ENCODE data around the gene TMEM203. TPM values are rescaled to one million over a fixed set of nuclear protein-coding genes. Genes with fewer than 3 reads are reported as not detected.

TMEM203 gene
- total and polyA plus RNA-seq, 4 donors: 21.5 to 27.5 (median 25.8) TPM

DNA sequence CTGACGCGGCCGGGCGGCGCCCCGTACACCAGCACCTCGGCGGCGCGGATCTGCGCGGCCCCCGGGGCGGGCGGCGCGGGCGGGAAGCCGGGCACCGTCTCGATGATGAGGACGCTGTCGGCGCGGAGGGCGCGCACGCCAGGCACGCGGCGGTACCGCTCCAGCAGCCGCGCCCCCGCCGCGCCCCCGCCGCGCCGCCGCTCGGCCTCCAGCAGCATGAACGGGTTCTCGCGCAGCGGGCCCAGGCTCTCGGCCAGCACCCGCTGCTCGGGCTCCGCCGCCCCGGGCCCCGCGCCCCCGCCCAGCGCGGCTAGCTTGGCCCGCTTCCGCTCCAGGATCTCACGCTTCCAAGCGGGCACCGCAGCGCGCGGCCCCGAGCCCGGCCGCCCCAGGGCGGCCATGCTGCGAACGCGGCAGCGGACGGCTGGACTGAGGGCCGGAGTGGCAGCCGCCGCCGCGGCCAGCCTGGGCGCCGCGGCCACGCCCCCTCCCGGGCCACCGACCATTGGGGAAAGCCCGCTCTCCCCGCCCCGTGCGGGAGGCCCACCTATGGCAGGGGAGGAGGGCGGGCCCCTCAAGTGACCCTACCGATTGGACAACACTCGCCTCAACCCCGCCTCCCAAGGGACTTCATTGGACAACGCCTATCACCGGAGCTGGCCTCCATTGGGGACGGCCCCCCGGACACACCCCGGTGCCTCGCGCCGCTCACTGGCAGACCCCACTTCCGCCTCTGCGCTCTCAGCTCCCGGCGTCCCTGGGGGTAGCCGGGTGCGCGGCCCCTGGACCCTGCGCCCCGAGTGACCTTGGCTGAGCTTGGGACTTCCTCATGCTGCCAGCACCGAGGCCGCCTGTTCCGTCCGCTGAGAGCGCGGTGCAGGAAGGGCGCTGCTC is 4.9 kb downstream of the TMEM203 start, which contains the start of gene TPRN:
TPRN (minus strand) TSS at position 431 of the 894 bp plus-strand sequence; CDS start at position 401, 30 bp downstream.
- Histone ChIP-seq H3K27me3 (ENCODE audit: control insufficient read depth in 1 of 2, insufficient read depth in 2 of 2, low read length in 1 of 2) (no peaks in the 10 kb centered on the region), H3K36me3 (ENCODE audit: control insufficient read depth in 1 of 2, insufficient read depth in 2 of 2, low read length in 1 of 2) (no peaks in the 10 kb centered on the region), H3K4me1 (ENCODE audit: control insufficient read depth in 1 of 2, insufficient read depth in 2 of 2, low read length in 2 of 2) (peaks cover 1 to 3% of the 10 kb centered on the region in 2 donors), H3K4me3 (ENCODE audit: low read length in 2 of 2) (peak within 1 kb of the TSS; percentile 69 to 74), H3K27ac (ENCODE audit: low read depth in 1 of 2, low read length in 2 of 2) (peak within 1 kb of the TSS in 1 of 2 donors; percentile 35), H3K9me3 (ENCODE audit: control insufficient read depth, low read length) (no peaks in the 10 kb centered on the region)
- 0 to 1% methylated on average over 82 to 118 of the region's 118 CpGs for WGBS, 2 donors
- DNase-seq: peak; percentile 99 to 100
- ATAC-seq (ENCODE audit: low FRiP score): peak; percentile 99
- intact Hi-C loops (cut with DNase I): no loop called here

DNA sequence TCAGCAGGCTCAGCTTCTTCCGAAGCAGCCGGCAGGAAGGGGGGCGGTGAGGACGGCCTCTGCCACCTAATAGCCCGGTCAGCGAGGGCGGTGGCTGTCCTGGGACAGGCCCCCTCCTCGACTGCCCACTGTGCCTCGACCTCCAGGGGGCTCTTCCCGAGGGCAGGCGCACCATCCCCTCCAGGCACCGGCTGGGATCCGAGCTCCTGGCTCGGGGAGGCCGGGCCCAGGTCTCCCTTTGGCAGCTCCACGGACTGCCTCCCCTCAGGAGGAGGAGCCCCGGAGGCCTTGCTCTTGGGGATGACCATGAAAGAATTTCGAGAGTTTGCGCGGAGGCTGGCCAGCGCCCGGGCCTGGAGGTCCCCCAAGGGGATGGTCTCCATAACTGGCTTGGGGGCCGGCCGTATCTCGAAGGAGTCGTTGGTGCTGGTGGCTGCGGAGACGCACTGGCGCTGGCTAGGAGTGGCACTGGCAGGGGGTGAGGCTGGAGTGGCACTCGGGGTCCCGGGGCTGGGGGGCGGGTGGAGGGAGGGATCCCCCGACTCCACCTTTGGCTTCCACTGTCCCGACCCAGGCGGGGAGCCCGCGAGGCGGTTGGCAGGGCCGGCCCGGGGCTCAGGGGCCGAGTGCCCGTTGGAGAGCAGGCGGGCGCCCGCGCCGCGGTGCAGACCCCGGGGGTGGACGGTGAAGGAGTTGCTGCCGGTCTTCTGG is 5.9 kb downstream of the TMEM203 start:
- no peak for ATAC-seq (ENCODE audit: low FRiP score)
- H3K27me3 ChIP-seq (ENCODE audit: control insufficient read depth in 1 of 2, insufficient read depth in 2 of 2, low read length in 1 of 2): no peaks in the 10 kb centered on the region
- no peak overlapping the region for H3K27ac ChIP-seq (ENCODE audit: low read depth in 1 of 2, low read length in 2 of 2)
- no peak for DNase-seq
- intact Hi-C loops (cut with DNase I): no loop called here
- H3K4me3 ChIP-seq (ENCODE audit: low read length in 2 of 2): peak overlapping the region; percentile 8 to 69
- H3K36me3 ChIP-seq (ENCODE audit: control insufficient read depth in 1 of 2, insufficient read depth in 2 of 2, low read length in 1 of 2): no peaks in the 10 kb centered on the region
- H3K9me3 ChIP-seq (ENCODE audit: control insufficient read depth, low read length): no peaks in the 10 kb centered on the region
- peaks cover 1 to 3% of the 10 kb centered on the region in 2 donors for H3K4me1 ChIP-seq (ENCODE audit: control insufficient read depth in 1 of 2, insufficient read depth in 2 of 2, low read length in 2 of 2)
- WGBS, 2 donors: 5 to 6% methylated on average over 38 to 51 of the region's 51 CpGs

DNA sequence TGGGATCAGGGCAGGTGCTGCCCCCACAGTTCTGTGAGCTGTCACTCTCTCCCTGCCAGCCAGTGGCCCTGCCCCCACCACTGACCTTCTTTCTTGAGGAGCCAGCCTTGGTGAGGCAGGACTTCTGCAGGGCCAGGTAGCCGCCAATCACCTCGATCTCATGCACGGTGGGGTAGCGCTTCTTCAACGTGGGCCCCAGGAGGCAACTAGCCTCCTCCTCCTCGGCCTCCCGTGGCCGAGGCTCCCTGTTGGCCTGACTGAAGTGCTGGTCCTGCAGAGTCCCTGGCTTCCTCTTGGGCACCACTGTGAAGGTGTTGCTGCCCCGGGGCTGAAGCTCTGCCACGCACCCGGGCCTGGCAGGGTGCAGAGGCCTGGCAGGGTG is 6.6 kb downstream of the TMEM203 start:
- ATAC-seq (ENCODE audit: low FRiP score) (no peak), DNase-seq (no peak)
- intact Hi-C loops (cut with DNase I): no loop called here
- no peak overlapping the region for H3K4me3 ChIP-seq (ENCODE audit: low read length in 2 of 2)
- no peak overlapping the region for H3K27ac ChIP-seq (ENCODE audit: low read depth in 1 of 2, low read length in 2 of 2)
- peaks cover 1 to 3% of the 10 kb centered on the region in 2 donors for H3K4me1 ChIP-seq (ENCODE audit: control insufficient read depth in 1 of 2, insufficient read depth in 2 of 2, low read length in 2 of 2)
- no peaks in the 10 kb centered on the region for H3K27me3 ChIP-seq (ENCODE audit: control insufficient read depth in 1 of 2, insufficient read depth in 2 of 2, low read length in 1 of 2)
- WGBS, 2 donors: 70 to 77% methylated on average over 11 of the region's 11 CpGs
- no peaks in the 10 kb centered on the region for H3K9me3 ChIP-seq (ENCODE audit: control insufficient read depth, low read length)
- H3K36me3 ChIP-seq (ENCODE audit: control insufficient read depth in 1 of 2, insufficient read depth in 2 of 2, low read length in 1 of 2): no peaks in the 10 kb centered on the region

DNA sequence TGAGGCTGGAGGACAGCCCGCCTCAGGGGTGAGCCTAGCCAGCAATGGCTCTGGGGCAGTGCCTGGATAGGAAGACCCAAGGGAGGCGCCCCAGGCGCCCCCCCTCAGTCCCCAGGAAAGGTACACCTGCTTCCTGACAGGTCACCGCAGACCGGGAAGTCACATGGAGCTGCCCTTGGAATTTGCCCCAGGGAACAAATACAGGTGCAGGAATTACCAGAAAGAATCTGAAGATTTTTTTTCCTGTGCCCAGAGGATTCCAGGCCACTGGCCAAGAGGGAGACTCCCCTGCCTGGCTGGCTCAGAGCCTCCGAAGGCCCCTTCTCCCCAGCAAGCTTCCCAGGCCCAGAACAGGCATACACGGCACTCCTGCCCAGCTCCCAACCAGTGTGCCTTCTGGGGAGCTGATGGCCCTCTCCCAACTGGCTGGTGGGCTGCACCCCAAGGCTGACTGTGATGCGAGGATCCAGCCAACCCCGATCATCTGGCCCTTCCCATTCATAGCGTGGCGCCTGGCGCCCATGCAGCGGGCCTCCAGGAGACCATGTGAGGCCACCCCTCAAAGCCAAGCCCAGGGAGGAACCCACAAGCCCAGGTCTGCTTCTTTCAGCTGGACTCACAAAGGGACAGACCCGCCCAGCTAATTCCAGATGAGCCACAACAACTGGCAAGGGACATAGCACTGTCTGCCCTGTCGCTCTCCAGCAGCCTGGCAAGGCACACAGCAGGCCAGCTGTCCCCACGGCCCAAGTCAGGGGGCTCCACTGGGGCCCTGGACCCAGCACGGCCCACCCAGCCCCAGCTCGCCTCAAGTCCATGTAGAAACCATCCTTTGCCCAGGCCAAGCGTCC is 7.2 kb downstream of the TMEM203 start:
- DNase-seq: no peak
- Histone ChIP-seq H3K27ac (ENCODE audit: low read depth in 1 of 2, low read length in 2 of 2) (no peak overlapping the region), H3K9me3 (ENCODE audit: control insufficient read depth, low read length) (no peaks in the 10 kb centered on the region), H3K36me3 (ENCODE audit: control insufficient read depth in 1 of 2, insufficient read depth in 2 of 2, low read length in 1 of 2) (no peaks in the 10 kb centered on the region), H3K4me3 (ENCODE audit: low read length in 2 of 2) (no peak overlapping the region), H3K27me3 (ENCODE audit: control insufficient read depth in 1 of 2, insufficient read depth in 2 of 2, low read length in 1 of 2) (no peaks in the 10 kb centered on the region), H3K4me1 (ENCODE audit: control insufficient read depth in 1 of 2, insufficient read depth in 2 of 2, low read length in 2 of 2) (peaks cover 1 to 3% of the 10 kb centered on the region in 2 donors)
- intact Hi-C loops (cut with DNase I): no loop called here
- ATAC-seq (ENCODE audit: low FRiP score): no peak
- WGBS, 2 donors: 83 to 87% methylated on average over 15 to 19 of the region's 19 CpGs

DNA sequence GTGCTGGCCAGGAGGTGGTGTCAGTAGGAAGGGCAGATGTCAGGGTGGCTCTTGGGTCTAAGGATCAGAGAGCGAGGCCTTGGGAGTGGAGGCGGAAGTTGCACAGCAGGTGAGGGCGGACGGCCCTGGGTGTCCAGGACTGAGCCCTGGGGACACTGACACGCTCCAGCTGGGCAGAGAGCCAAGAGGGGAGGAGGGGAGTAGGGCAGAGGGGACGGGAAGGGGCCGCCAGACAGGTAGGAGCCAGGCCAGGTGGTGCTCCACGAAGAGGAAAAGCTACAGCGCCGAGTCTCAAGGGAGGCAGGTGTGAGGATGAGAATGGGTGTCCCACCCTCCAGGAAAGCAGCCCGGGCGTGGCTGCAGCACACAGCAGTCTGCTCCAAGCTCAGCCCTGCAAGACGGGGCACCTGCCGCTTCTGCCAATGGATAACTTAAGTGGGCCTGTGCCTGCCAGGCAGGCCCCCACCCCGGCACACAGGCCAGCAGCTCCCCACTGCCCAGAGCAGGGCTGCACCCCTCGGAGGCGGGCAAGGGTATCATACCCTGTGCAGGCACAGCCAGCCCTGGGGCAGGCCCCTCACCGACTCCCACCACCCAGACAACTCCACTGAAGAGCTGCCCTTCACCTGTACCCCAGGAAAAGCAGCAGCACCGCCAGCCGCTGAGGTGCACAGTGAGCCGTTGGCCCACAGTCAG is 9.8 kb downstream of the TMEM203 start:
- ATAC-seq (ENCODE audit: low FRiP score) (no peak), DNase-seq (no peak)
- Histone ChIP-seq H3K9me3 (ENCODE audit: control insufficient read depth, low read length) (no peaks in the 10 kb centered on the region), H3K27me3 (ENCODE audit: control insufficient read depth in 1 of 2, insufficient read depth in 2 of 2, low read length in 1 of 2) (no peaks in the 10 kb centered on the region), H3K36me3 (ENCODE audit: control insufficient read depth in 1 of 2, insufficient read depth in 2 of 2, low read length in 1 of 2) (no peaks in the 10 kb centered on the region), H3K4me3 (ENCODE audit: low read length in 2 of 2) (no peak overlapping the region), H3K27ac (ENCODE audit: low read depth in 1 of 2, low read length in 2 of 2) (no peak overlapping the region), H3K4me1 (ENCODE audit: control insufficient read depth in 1 of 2, insufficient read depth in 2 of 2, low read length in 2 of 2) (peaks cover 0 to 3% of the 10 kb centered on the region in 2 donors)
- WGBS, 2 donors: 88 to 89% methylated on average over 18 to 21 of the region's 21 CpGs
- intact Hi-C loops (cut with DNase I): no loop called here

DNA sequence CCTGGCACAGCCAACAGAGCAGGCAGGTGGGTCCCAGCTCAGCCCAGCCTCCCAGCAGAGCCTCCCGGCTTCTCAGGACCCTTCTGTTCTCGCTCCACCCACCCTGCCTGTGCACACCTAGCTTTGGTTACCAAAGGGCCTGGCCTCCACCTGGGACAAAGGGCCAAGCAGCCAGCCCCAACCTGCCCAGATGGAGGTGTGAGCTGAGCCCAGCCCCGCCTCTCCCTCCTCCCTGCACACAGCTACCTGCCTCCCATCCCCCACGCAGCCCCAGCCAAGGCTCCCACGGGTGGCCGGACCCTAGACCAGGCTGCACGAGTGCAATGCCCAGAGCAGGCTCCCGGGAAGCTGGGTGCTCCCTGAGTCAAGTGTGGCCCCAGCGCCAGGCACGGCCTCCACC is 10.5 kb downstream of the TMEM203 start:
- intact Hi-C loops (cut with DNase I): no loop called here
- DNase-seq: no peak
- WGBS, 2 donors: 72 to 81% methylated on average over 7 to 10 of the region's 10 CpGs
- ATAC-seq (ENCODE audit: low FRiP score): no peak
- H3K9me3 ChIP-seq (ENCODE audit: control insufficient read depth, low read length): no peaks in the 10 kb centered on the region
- no peaks in the 10 kb centered on the region for H3K36me3 ChIP-seq (ENCODE audit: control insufficient read depth in 1 of 2, insufficient read depth in 2 of 2, low read length in 1 of 2)
- H3K27me3 ChIP-seq (ENCODE audit: control insufficient read depth in 1 of 2, insufficient read depth in 2 of 2, low read length in 1 of 2): no peaks in the 10 kb centered on the region
- peaks cover 0 to 3% of the 10 kb centered on the region in 2 donors for H3K4me1 ChIP-seq (ENCODE audit: control insufficient read depth in 1 of 2, insufficient read depth in 2 of 2, low read length in 2 of 2)
- no peak overlapping the region for H3K27ac ChIP-seq (ENCODE audit: low read depth in 1 of 2, low read length in 2 of 2)
- no peak overlapping the region for H3K4me3 ChIP-seq (ENCODE audit: low read length in 2 of 2)

DNA sequence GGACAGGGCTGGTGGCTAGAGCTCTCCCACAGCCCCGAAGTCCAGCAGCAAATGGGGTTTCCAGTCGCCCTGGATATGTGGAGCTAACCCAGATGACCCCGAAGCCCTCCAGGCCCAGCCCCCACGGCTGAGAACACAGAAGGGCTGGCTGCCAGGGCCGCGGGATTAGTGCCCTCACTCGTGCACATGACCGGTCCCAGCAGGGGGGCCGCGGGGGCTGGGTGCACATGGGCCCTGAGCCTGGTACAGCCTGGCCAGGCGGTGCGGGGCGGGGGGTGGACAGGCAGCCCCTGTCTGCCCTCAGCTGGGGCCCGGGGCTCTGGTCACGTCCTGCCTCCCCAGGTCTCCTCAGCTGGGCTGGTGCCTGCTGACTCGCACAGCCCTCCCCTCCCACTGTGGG is 11.1 kb downstream of the TMEM203 start:
- Histone ChIP-seq H3K27me3 (ENCODE audit: control insufficient read depth in 1 of 2, insufficient read depth in 2 of 2, low read length in 1 of 2) (no peaks in the 10 kb centered on the region), H3K36me3 (ENCODE audit: control insufficient read depth in 1 of 2, insufficient read depth in 2 of 2, low read length in 1 of 2) (no peaks in the 10 kb centered on the region), H3K27ac (ENCODE audit: low read depth in 1 of 2, low read length in 2 of 2) (no peak overlapping the region), H3K9me3 (ENCODE audit: control insufficient read depth, low read length) (no peaks in the 10 kb centered on the region), H3K4me1 (ENCODE audit: control insufficient read depth in 1 of 2, insufficient read depth in 2 of 2, low read length in 2 of 2) (no peaks in the 10 kb centered on the region), H3K4me3 (ENCODE audit: low read length in 2 of 2) (no peak overlapping the region)
- intact Hi-C loops (cut with DNase I): no loop called here
- DNase-seq (no peak), ATAC-seq (ENCODE audit: low FRiP score) (no peak)
- 58 to 63% methylated on average over 15 to 16 of the region's 16 CpGs for WGBS, 2 donors

DNA sequence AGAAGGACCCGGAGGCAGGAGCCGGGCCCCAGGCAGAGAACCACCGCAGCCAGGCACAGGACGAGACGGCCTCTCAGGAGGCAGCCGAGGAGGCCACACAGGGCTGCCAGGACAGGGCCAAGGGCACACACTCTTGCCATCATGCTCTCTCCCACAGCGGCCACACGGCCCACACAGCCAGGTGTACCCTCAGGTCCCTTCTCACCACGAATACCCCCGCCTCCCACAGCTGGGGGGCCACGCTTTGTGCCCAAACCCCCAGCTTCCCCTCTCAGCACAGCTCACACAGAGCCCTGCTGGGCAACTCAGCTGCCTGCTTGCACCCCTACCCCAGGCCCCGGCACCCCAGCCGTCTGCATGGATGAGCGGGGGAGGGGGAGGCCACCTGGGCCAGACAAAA is 11.7 kb downstream of the TMEM203 start:
- WGBS, 2 donors: 81 to 83% methylated on average over 13 to 14 of the region's 14 CpGs
- Histone ChIP-seq H3K4me3 (ENCODE audit: low read length in 2 of 2) (no peak overlapping the region), H3K36me3 (ENCODE audit: control insufficient read depth in 1 of 2, insufficient read depth in 2 of 2, low read length in 1 of 2) (no peaks in the 10 kb centered on the region), H3K9me3 (ENCODE audit: control insufficient read depth, low read length) (no peaks in the 10 kb centered on the region), H3K4me1 (ENCODE audit: control insufficient read depth in 1 of 2, insufficient read depth in 2 of 2, low read length in 2 of 2) (no peaks in the 10 kb centered on the region), H3K27me3 (ENCODE audit: control insufficient read depth in 1 of 2, insufficient read depth in 2 of 2, low read length in 1 of 2) (no peaks in the 10 kb centered on the region), H3K27ac (ENCODE audit: low read depth in 1 of 2, low read length in 2 of 2) (no peak overlapping the region)
- no peak for ATAC-seq (ENCODE audit: low FRiP score)
- DNase-seq: no peak
- intact Hi-C loops (cut with DNase I): no loop called here
